ENCODE measurements around the gene CBLB.

GRCh38 chr3:105744202-105744601 is 124.6 kb downstream of the CBLB start:
- TF ChIP-seq, protein P1, sequence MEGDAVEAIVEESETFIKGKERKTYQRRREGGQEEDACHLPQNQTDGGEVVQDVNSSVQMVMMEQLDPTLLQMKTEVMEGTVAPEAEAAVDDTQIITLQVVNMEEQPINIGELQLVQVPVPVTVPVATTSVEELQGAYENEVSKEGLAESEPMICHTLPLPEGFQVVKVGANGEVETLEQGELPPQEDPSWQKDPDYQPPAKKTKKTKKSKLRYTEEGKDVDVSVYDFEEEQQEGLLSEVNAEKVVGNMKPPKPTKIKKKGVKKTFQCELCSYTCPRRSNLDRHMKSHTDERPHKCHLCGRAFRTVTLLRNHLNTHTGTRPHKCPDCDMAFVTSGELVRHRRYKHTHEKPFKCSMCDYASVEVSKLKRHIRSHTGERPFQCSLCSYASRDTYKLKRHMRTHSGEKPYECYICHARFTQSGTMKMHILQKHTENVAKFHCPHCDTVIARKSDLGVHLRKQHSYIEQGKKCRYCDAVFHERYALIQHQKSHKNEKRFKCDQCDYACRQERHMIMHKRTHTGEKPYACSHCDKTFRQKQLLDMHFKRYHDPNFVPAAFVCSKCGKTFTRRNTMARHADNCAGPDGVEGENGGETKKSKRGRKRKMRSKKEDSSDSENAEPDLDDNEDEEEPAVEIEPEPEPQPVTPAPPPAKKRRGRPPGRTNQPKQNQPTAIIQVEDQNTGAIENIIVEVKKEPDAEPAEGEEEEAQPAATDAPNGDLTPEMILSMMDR (IDR thresholded peaks at IDR 0.05): no peak
- no peak for TF ChIP-seq POLR2A (IDR thresholded peaks at IDR 0.05)

Data from right lobe of liver (tissue), 4 donors.